Renal cortex interstitium (tissue), 11 donors: ENCODE results near the gene GATA3. TPM values are rescaled to one million over a fixed set of nuclear protein-coding genes. Genes with fewer than 3 reads are reported as not detected.

Experiments used
- DNase-seq, 11 donors: peaks; one replicate each; pipeline ENCODE4 v3.0.0-alpha.2; 2013; ENCODE audit warnings: low read depth in 9 of 11, low spot score in 4 of 11; ENCODE audit errors: extremely low read depth in 1 of 11
- polyA plus RNA-seq, 3 donors: library from polyadenylated mRNA; unstranded; fragments of 120-200 nt; gene quantifications; one replicate each; pipeline ENCODE4 v1.2.1, GENCODE V29; 2013; ENCODE audit not compliant: insufficient read length in 3 of 3

Gene GATA3
- polyA plus RNA-seq, 3 donors, result 78.2 to 129 (median 89.6) TPM

DNA sequence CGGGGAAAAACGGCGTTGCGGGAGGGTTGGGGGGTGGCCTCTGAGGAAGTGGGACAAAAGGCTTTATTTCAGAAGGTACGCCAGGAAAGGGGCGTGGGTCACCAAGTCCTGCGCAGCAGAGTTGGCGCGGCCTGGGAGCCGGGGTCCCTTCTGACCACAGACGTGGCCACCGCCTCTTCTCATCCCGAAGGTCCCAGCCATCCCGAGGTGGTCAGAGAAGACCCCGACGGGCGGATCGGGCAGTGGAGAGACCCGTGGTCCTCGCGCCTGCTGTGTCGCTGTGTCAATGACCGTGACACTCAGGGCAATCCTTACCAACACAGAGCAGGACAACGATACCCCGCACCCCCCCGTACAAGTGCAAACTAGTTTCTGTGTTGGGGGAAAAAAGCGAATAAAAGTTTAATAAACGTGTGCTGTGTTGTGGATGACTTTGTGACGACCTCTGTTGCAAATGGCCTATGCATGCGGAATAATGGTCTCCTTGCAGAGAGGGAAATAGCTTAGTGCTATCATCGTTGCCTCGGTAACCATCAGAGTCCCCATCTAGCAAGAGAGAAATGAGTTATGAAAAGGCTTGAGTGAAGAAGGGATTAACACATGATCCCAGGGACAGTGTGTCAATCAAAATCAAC lies 19.4 kb upstream of the GATA3 start:
- DNase-seq, result no peak

DNA sequence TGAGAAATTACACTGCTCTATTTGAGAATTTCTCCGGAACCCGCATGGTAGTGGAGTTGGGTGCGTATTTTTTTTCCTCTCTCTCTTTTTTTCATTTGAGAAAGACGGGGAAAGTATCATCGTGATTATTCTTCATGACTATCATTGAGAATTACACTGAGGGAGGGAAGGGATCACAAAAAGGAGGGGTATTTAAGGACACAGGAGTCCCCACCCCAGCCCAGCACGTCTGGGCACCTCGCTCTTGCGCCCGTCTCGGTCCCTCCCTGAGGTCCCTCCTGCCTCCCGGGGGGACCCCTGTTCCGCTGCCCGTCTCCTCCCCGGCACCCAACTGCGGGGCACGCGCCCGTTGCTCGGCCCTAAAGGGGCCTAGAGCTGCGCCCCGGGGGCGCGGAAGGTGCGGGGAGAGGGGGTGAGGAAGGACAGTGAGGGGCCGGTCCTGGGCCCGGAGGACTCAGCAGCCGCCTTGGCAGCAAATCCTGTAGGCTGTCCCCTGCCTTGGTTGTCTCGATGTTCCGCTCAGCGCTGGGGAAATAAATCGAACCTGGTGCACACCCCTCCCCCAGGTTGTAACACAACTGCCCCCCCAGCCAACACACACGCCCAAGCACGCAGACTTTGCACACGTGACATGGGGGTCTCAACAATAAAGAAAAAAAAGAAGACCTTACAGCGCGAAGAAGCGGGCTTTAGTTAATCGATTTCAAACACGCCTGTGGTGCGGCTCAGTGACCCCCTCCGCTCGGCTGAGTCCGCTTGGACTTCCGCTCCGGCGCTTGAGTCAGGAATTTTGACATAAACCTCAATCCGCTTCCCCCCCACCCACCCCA lies 18.6 kb upstream of the GATA3 start:
- no peak for DNase-seq

DNA sequence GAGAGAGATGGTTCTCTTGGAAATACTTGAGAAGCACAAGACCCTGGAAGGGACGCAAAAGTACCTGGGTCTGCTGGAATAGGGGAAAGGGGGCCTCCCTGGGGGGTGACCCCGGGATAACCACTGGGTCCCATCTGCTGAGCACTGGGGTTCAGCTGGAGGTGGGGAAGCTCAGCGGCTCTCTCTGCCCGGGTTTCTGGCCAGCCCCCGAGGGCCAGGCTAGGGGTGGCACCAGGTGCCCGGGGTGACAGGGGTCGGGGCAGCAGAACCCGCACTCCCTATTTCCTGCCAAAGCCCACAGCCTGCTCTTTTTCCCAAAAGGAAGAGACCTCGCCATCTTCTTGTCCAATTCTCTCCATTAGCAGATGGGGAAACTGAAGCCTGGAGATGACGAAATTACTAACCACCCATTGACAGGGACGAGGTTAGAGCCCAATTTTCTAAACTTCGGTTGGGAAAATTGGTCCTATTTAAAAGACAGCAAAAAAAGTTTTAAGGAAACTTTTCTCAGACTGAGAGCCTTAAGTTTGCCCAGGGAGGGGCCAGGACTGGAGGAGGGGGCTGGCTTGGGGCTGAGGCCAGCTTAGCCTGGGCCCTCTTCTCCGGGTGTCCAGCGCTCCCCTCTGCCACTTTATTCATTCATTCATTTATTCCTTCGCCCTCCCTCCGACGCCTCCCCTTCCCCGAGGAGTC lies 17.8 kb upstream of the GATA3 start:
- DNase-seq, result no peak

DNA sequence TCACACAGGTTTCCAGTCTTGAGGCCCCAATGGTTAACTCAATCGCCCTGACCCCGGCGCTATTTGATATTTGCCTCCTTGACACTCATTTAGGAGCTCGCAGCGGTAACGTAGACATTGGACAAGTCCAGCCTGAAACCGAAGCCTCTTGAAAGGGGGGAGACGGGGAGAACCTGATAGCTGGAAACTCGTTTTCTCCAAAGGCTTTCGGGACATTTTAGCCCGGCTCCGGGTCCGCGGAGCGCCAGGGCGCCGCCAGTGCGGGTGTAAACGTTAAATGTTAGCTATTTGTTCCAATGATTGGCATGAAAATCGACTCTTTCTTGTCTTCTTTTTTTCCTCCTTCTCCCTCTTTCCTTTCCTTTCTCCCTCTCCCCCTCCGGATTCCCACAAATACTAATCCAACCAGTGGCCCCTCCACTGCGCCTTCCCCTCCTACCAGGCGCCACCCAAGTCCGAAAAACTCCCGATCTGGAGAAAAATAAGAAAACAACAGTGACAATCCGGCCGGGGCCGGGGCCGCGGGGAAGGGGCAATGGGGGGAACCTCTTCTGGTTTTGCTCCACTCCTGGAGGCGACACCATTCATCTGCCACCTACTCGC lies 17.2 kb upstream of the GATA3 start:
- no peak for DNase-seq

DNA sequence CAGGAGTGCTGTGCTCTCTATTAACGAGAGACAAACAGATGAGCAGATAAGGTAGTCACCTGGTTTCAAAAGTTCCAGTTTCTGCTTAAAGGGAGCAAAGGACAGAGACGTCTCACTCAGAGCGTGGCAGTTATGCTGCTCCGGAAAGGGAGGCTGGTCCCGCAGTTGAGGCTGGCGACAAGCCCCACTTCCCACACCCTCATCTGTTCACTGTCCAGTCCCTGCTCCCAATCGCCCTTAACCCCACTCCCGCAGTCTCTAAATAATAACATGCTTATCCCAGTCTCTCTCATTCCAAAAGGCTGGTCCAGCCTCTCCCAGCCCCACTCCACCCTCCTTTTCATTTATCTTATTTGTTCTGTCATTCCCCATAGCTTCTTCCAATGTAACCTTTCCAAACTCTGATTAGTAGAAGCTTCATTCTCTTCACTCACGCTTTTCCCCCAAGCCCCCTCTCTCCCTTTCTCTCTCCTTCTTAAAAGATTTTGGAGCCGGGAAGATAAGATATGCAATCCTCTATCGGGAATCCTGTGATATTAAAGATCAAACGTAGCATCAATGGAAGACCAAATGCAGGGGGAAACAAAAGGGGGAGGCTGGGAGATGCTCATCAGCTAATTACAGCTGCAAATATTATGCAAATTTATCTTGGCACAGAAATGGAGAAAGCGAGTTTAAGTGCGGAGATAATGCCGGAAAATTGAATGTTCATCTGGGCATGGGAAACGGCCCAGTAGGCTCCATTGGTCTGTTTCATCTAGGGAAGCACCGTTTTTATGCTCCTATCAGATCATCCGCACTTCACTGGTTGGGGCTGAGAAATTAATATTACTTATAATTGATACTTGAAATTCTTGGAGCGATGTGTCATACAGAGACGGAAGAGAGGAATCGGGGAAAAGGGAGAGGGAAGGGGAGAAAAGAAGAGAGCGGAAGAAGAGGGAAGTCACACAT lies 16.3 kb upstream of the GATA3 start:
- no peak for DNase-seq

DNA sequence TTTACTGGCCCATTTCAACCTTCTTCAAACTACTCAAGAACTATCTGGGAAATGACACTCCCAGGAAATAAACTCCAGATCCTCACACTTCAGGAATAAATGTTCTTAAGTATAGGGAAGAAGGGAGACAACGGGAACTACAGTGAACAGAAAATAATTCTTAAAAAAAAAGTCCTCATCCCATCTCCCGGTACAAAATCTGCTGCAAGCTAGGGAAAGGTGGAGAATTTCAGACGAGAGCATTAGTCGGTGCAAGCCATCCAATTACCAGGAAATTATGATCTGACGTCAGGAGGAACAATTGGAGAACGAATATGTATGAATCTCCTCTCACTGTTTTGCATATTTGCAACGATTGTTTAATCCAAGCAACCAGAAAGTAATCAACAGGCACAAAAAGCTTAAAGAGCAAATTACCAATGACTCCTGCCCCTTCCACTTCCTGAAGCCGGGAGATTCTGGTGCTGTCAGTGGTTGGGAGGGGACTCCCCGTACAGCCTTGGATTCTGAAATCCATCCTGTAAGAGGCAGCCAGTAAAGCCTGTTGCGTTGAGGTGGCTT lies 15.1 kb upstream of the GATA3 start:
- DNase-seq, result no peak

DNA sequence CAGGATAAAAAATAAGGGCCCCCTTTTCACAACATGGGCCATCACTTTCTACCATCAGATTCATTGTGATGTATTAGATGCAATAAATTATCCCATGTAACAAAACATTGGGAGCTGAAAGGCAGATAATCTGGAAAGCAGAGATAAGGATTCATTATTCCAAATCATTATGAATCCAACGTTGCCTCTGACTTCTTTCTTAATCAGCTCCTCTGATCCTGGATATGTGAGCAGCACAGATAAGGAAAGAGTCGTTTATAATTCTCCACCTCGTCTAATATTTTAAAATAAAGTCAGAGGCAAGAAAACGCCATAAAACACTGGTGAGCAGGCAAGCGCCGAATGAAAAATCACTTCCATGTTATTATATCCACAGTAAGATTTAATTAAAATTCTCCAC lies 13.8 kb upstream of the GATA3 start:
- DNase-seq, result no peak

DNA sequence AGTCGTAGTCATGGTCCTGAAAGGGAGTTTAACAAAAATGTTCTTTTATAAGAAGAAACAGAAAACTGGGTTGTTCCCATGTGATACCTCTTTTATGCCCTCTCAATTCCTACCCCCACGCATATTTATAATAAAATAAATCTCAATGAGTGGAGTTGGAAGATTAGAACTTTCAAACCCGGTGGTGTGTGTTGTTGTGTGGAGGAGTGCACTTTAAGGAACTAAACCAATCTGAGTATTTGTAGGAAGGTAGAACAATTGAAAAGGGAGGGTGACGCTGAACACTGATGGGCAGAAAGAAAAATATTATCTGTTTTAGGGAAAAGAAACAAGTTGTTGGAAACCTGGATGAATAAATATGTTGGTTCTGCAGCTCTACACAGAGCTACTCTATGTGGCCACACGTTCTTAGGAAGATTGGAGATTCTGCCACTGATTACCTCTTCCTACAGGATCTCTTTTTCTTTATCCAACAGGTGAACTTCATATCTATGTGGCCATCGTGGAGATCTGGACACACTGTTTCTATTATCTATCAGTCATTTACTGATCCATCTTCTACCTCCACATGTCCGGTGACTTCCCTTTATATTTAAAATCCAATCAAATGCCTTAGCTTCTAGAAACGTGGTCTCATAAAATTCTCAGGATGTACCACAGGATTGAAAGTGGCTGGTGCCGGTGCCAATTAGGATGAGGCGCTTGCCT lies 13.1 kb upstream of the GATA3 start:
- no peak for DNase-seq

DNA sequence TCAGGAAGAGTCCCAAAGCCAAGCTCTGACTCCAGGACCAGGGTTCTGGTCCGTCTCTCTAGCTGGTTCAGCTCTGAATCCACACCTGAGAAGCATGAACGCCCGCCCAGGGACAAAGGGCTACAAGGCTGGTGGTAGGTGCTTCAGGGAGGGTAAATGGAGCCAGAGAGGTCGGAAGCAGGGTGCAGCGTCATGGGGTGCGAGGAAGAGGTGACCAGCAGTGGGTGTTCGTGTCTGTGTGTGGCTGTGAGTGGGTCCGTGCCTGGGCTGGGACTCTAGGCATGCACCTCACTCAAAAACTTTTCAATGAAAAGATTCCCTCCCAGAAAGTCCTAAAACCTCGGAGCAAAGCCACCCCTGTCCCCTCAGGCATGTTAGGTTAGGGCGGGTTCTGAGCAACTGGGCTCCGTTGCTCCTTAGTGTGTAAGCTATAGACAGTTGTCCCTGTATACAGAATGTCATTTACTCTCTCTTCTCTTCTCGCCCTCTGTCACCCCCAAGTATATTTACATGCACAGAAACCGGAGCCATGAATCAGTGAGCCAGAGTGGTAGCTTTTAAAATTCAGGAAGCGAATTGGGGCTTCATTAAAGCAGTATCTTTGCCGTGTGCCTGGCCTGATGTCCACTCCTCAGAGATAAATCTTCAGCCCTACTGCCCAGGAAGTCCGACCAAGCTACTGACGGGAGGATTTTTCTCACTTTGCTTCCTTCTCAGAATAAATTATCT lies 12.3 kb upstream of the GATA3 start:
- no peak for DNase-seq

DNA sequence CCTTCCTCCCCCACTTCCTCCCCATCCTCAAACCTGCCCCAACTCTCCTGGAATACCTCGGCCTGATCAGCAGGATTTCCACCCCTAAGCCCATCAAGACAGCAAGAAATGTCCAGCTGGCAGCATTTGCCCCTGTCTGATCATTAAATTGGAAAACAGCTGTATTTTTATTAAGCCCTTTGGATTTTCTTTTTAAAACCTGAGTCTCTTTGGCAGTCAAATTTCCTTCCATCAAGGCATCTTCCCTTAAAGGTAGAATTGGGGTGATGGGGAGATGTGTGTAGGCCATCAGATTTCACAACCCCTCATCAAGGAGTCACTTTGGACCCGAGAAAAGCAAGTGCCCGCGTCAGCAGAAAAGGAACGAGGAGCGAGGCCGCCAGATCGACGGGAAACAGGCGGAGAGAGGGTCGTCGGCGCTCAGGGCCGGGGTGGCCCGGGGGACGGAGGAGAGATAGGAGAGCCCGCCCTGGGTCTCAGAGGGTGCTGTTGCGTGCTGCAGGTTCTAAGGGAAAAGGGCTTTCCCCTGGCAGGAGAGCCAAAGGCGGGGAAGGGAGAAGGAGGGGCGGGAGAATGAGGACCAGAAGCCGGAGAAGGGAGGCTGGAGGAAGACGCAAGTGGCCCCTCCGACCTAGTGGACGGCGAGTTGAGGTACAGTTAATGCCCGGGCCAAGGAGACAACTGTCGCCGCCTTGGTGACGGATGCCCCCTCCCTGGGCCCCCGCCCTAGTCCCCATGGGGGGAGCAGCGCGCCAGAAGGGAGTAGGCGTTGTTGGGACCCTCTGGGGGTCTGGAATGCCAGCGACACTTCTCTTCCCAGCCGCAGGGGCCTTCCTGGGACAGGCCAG lies 11.5 kb upstream of the GATA3 start:
- DNase-seq, result no peak

DNA sequence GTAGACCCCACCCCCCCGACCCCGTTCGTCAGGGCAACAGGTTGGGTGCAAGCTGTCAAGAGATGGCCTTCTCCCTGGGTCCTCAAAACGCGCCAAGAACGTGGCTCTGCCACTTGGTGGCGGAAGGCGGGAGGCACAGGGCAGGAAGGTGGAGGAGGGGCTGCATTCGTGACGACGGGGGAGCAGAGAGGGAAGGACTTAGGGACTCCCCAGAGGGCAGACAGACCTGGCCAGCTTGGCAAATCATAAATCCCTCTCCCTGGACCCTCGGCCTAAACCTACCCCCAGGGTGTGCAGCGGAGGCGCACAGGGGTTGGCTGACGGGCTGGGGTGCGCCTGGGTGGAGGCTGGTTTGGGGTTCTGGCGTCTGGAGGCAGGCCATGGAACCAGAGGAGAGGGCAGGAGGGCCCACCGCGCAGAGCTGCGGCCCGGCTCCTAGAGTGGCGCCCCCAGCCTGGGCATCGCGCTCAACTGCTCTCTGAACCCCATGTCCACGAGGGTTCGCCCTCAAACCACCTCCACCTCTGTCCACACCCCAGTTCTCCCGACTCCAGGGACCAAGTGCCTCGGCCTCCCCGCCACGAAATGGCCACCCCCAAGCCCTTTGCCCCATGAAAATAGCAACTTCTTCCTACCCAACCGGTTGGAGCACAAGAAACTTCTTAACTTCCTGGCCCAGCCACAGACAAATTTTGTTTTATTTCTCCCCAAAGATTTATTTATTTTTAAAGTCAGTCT lies 10.8 kb upstream of the GATA3 start:
- no peak for DNase-seq

DNA sequence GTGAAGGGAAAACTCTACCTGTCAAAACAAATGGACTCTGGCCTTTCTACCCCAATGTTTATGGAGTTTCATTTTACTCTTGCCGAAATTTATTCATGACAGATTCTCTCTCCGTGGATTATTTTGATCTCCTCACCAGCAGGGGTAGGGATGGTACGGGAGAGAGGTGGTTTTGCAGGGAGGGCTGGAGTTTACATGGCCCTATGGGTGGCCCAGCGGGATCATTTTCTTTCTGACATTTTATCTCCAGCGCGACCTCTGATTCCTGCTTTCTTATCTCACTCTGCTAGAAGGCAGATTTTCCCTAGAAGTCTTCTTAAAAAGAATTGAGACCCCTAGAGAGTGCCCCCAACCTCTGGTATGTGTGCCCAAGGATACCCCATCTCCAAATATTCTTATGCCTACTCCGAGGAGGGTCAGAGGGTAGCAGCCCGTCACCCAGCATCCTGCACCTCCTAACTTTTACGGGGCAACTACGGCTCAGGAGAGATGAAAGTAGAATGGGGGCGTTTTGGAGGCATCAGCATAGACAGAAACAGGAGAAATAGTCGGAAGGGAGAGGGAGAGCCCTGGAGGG lies 10.1 kb upstream of the GATA3 start:
- DNase-seq, result no peak

DNA sequence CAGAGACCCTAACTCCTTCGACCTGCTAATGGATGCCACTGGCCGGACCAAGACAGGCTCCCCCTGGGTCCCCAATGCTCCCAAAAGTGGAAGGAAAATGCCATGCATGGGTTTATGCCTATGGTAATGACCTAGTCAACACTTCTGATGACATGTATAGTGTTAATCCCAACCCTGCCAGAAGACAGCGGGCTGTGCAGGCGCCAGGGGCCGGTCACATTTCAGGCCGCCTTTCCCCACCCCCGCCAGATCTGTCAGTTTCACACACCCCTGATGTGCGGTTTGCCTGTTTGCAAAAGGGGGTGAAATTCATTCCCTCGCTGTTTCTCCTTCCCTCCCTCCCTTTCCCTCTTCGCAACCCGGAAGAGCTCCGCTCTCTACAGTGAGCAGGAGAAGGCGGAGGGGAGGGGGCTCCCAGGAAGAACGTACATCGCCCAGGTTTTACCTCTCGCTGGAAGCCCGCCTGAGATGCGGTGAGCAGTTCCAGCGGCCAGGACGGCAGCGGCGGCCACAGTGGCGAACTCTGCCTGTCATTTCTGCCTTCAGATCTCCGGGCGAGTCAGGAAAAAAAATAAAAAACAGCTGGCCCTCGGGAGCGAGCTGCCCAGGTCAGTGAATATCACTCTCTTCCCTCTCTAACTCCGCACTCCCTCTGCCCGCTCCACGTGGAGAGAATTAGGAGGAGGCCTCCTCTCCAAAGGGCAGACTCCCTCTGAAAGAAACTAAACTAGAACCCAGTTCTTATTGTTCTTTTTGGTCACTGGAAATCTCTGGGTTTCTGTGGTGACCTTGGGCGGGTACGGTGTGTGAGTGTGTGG lies 9.4 kb upstream of the GATA3 start:
- no peak for DNase-seq

DNA sequence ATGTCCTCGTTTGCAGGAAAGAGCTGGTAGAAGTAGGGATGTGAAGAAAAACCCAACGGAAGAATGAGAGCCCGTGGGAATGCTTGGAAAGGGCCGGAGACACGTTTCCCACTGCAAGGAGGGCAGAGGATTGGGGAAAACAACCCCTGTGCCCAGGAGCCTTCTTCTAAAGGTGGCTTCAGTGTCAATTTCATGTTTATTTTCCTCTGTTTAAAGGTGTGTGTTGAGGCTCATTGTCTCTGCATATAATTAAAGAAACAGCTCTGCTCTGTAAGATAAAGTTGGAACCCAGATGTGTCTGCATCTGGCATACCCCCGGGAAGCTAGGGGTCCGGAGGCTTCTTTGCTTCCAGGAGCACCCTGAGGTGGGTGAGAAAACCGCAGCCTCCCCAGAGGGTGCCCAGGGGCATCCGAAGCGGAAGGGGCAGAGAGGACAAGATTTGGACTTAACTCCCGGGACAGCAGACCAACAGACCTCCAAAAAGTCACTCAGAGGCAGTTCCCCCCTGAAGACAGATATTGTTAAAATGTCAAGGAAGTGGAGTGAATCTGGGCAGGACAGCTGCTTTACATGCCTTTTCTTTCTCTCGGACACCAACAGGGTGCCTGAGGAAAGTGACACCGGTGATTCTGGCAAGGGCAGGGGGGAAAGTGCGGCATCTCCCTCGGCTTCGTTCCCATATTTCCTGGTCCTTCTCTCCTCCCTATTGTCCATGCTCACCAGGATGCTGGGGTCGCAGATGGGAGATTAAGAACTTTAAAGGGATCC lies 8.6 kb upstream of the GATA3 start:
- DNase-seq, result no peak
